Mammary microvascular endothelial cell (primary cell): ENCODE measurements around the gene EPB41L1. TPM values are rescaled to one million over a fixed set of nuclear protein-coding genes. Genes with fewer than 3 reads are reported as not detected.

Experiments
- total RNA-seq: library from RNA; depleted of rRNA; stranded (reverse); fragments of >200 nt; gene quantifications from 2 replicates; pipeline ENCODE4 v1.2.3, GENCODE V29; 2015

Gene EPB41L1
- total RNA-seq = 3.1 and 8.2 TPM in 2 replicates

DNA sequence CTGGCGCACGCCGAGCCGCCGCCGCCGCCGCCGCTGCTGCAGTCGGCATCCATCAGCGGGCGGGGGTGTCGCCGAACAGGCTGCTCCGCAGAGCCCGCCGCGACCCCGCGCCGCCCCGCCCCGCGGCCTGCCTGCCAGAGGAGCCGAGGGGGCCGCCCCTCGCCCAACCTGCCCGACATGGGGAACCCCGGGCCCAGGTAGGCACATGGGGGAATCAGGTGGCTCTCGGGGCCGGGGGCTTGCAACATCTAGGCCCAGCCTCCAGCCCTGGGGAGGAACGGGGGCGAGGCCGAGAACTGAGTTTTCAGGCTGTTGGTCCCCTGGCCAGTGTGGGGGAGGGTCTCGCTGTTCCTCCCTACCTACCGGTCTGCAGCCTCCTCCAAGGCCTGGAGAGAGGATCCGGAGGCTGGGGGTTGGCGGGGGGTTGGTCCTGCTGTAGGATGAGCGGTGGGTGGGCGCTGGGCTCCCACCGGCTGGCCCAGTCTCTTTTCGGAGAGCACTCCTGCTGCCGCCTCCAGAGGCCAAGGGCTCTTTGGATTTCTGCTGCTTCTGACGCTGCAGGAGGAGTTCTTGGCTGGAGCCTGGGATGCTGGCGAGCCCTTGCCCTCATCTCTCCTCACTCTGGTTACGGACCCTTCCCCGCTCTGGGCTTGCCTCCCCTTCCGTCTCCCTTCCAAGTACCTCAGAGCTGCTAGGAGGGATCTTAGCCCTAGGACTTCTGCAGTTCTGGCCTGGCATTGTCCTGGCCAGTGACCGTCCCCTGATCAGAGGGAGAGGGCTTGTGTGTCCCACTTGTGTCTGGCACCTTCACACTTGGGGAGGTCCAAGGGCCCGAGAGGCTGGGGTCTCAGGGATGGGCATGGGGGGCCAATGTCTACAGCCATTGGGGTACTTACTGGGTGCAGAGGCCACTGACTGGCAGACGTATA, at the start of gene EPB41L1:
EPB41L1 (plus strand) TSS at position 41 of the 929 bp plus-strand sequence. CDS start 19,038 bp downstream, outside the sequence.

GRCh38 chr20:36235892-36236785, 81.6 kb downstream of the EPB41L1 start, which contains the start of gene AAR2:
AAR2 (plus strand) TSS chr20:36236478; CDS start chr20:36239869, 3,391 bp downstream.

Other genes with a start within 250 kb of the EPB41L1 start
- gene SCAND1, start 200.2 kb upstream of the EPB41L1 start, total RNA-seq = 119 and 138 TPM in 2 replicates
- 4.0 and 5.1 TPM in 2 replicates for gene CNBD2, start 186.2 kb upstream of the EPB41L1 start, total RNA-seq
- 26.6 and 27.6 TPM in 2 replicates for gene AAR2, start 81.7 kb downstream of the EPB41L1 start, total RNA-seq
- gene DLGAP4, start 151.6 kb downstream of the EPB41L1 start, total RNA-seq = 23.7 and 29.7 TPM in 2 replicates